MM.1S (cell line): ENCODE results near the gene PSMD1.
"Not testable (repeated sequence)": the region's sequence is repeated elsewhere in the genome, so short reads cannot be mapped to it uniquely, and the experiment has no call there.

Experiments
- EZH2 ChIP-seq: fragments of 300-600 bp; sonication (generic); optimal IDR thresholded peaks from 2 replicates; pipeline ENCODE3; 2017; ENCODE audit warnings: low read depth, mild to moderate bottlenecking, antibody characterized with exemption, low read length, mixed read lengths
- TF ChIP-seq, protein P1 (sequence below): fragments of 300-600 bp; sonication (generic); IDR thresholded peaks from 2 replicates; pipeline ENCODE4 v1.5.1; 2016; ENCODE audit warnings: antibody characterized with exemption, low read length, mixed read lengths

DNA sequence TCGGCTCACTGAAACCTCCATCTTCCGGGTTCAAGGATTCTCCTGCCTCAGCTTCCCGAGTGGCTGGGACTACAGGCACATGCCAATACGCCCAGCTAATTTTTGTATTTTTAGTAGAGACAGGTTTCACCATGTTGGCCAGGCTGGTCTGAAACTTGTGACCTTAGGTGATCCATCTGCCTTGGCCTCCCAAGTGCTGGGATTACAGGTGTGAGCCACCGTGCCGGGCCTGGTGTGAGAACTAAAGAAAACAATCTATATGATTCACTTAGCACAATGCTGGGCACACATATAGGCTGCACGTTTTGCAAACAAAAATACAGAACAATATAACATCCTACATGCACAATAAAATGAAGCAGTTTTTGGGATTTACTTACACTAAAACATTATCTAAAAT lies 140.5 kb downstream of the PSMD1 start:
- TF ChIP-seq, protein P1, sequence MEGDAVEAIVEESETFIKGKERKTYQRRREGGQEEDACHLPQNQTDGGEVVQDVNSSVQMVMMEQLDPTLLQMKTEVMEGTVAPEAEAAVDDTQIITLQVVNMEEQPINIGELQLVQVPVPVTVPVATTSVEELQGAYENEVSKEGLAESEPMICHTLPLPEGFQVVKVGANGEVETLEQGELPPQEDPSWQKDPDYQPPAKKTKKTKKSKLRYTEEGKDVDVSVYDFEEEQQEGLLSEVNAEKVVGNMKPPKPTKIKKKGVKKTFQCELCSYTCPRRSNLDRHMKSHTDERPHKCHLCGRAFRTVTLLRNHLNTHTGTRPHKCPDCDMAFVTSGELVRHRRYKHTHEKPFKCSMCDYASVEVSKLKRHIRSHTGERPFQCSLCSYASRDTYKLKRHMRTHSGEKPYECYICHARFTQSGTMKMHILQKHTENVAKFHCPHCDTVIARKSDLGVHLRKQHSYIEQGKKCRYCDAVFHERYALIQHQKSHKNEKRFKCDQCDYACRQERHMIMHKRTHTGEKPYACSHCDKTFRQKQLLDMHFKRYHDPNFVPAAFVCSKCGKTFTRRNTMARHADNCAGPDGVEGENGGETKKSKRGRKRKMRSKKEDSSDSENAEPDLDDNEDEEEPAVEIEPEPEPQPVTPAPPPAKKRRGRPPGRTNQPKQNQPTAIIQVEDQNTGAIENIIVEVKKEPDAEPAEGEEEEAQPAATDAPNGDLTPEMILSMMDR: not testable (repeated sequence)
- not testable (repeated sequence) for TF ChIP-seq EZH2
